Measurements from ENCODE around the gene PHETA2. TPM values are rescaled to one million over a fixed set of nuclear protein-coding genes. Genes with fewer than 3 reads are reported as not detected.
A peak's percentile ranks its signal among the peaks of the same experiment; 100 is the strongest.

Gene PHETA2
- total and polyA plus RNA-seq, 7 donors = 13.2 to 18.0 (median 14.6) TPM

DNA sequence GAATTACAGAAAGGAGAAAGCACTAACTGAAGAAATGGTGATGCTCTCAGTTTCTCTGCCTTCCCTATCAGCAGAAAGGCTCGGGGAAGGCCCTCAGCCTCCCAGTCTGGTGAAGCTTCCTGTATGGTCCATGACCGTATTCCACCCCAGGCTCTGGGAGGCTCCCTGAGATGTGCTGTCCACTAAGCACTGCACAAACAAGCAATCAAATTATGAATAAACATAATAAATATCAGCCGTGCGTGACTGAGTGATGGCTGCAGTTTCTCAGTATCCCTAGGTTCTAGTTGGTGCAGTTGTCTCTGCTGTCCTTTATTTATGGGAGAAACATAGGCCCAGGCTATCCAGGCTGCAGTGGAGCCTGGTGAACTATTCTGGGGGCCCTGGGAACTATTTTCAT, 9.1 kb downstream of the PHETA2 start:
- H3K4me3 ChIP-seq = no peak overlapping the region
- 83 to 86% methylated on average over 4 of the region's 4 CpGs for WGBS, 2 donors
- no peak overlapping the region for H3K27ac ChIP-seq
- no peaks in the 10 kb centered on the region for H3K27me3 ChIP-seq
- peaks cover 0 to 33% (median 25%) of the 10 kb centered on the region in 4 donors for H3K4me1 ChIP-seq
- H3K36me3 ChIP-seq = peaks cover 0 to 54% (median 29%) of the 10 kb centered on the region in 4 donors
- TF ChIP-seq POLR2A (IDR thresholded peaks at IDR 0.05) (no peak), EP300 (IDR thresholded peaks at IDR 0.05) (no peak), POLR2AphosphoS5 (IDR thresholded peaks at IDR 0.05) (no peak)
- TF ChIP-seq, protein P1, sequence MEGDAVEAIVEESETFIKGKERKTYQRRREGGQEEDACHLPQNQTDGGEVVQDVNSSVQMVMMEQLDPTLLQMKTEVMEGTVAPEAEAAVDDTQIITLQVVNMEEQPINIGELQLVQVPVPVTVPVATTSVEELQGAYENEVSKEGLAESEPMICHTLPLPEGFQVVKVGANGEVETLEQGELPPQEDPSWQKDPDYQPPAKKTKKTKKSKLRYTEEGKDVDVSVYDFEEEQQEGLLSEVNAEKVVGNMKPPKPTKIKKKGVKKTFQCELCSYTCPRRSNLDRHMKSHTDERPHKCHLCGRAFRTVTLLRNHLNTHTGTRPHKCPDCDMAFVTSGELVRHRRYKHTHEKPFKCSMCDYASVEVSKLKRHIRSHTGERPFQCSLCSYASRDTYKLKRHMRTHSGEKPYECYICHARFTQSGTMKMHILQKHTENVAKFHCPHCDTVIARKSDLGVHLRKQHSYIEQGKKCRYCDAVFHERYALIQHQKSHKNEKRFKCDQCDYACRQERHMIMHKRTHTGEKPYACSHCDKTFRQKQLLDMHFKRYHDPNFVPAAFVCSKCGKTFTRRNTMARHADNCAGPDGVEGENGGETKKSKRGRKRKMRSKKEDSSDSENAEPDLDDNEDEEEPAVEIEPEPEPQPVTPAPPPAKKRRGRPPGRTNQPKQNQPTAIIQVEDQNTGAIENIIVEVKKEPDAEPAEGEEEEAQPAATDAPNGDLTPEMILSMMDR (IDR thresholded peaks at IDR 0.05) = no peak
- H3K9me3 ChIP-seq = no peaks in the 10 kb centered on the region
- no peak for DNase-seq
- intact Hi-C loops (cut with DNase I) = no loop called here

DNA sequence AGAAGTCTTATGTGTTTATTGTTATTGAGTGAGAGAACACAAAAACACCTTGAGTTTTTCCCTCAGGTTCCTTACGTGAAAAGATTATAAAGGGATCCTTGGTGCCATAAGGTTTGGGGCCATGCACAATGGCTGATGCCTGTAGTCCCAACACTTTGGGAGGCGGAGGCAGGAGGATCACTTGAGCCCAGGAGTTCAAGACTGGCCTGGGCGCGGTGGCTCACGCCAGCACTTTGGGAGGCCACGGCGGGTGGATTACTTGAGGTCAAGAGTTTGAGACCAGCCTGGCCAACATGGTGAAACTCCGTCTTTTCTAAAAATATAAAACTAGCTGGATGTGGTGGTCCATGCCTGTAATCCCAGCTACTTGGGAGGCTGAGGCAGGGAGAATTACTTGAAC, 10.8 kb downstream of the PHETA2 start:
- intact Hi-C loops (cut with DNase I) = no loop called here

DNA sequence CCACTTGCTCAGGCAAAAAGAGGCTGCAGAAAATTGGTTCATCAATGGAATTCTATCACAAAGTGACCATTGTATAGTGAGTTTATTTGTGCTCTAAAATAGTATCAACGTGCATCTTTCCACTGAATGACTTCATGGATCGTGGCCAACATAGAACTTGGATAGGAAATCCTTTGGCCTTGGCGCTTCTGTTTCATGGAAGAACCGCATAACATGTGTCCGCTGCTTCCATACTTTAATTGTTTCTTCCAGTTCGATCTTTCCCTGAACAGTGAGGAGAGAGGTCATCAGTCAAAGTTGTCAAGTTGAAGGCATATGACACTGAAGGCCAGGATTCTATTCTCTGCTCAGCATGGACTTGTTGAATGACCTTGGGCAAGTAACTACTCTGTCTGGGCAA, 12.0 kb downstream of the PHETA2 start:
- no peak overlapping the region for H3K4me3 ChIP-seq
- peaks cover 0 to 54% (median 29%) of the 10 kb centered on the region in 4 donors for H3K36me3 ChIP-seq
- DNase-seq = no peak
- intact Hi-C loops (cut with DNase I) = no loop called here
- no peaks in the 10 kb centered on the region for H3K27me3 ChIP-seq
- no peak overlapping the region for H3K27ac ChIP-seq
- H3K9me3 ChIP-seq = no peaks in the 10 kb centered on the region
- TF ChIP-seq EP300 (IDR thresholded peaks at IDR 0.05) = no peak
- TF ChIP-seq, protein P1 (IDR thresholded peaks at IDR 0.05) = no peak
- no peak for TF ChIP-seq POLR2AphosphoS5 (IDR thresholded peaks at IDR 0.05)
- H3K4me1 ChIP-seq = peaks cover 0 to 27% (median 23%) of the 10 kb centered on the region in 4 donors
- 71 to 81% methylated on average over 6 of the region's 6 CpGs for WGBS, 2 donors

More for the DNA sequence above, 10.8 kb downstream of the PHETA2 start:
- WGBS, 2 donors = 92 to 96% methylated on average over 8 of the region's 8 CpGs
- no peaks in the 10 kb centered on the region for H3K27me3 ChIP-seq
- no peak overlapping the region for H3K27ac ChIP-seq
- H3K4me1 ChIP-seq = peaks cover 0 to 34% (median 28%) of the 10 kb centered on the region in 4 donors
- no peak overlapping the region for H3K4me3 ChIP-seq
- TF ChIP-seq POLR2A (IDR thresholded peaks at IDR 0.05) (no peak), EP300 (IDR thresholded peaks at IDR 0.05) (no peak), POLR2AphosphoS5 (IDR thresholded peaks at IDR 0.05) (no peak)
- TF ChIP-seq, protein P1 (IDR thresholded peaks at IDR 0.05) = no peak
- DNase-seq = no peak
- H3K36me3 ChIP-seq = peaks cover 0 to 54% (median 29%) of the 10 kb centered on the region in 4 donors
- H3K9me3 ChIP-seq = no peaks in the 10 kb centered on the region

DNA sequence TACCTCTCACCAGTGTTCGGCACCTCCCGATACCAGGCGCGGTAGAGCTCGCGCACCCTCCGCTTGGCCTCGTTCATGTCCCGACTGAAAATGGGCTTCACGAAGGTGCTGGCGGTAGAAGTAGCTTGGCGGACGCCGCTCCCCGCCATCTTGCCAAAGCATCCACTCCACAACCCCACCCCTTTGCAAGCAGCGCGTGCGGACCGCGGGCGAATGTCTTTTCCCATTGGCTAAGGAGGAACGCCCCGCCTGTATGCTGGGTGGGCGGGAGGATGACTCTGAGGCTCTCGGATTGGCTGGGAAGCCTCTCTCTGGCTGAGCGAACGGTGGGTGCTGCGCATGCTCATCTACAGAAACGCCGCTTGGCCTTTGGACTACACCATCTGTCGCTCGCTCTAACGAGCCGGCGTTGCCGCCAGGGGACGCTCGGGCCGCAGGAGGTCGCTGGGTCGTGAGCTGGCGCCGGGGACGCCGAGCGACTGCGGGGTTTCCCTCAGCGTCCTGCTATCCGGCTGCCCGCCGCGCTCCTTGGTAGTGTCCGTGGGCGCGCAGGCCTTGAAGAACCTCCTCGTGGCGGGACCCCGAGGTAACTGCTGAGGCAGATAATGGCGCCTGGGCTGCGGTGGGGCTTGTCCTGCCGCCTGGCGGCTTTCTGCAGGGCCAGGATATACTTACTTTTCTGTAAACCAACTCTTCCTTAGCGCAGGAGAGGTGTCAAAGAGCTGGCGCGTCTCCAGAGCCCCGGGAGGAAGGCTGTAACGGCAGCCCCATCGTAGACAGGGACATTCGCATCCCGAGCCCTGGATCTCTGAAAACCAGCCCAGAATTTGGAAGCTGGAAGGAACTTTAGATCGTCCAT, 16.8 kb downstream of the PHETA2 start, which contains the start of gene NDUFA6:
Gene NDUFA6, minus strand, starts transcription at position 177 of the 859 bp plus-strand sequence. Its CDS starts 28 bp downstream, at position 149.
- H3K27ac ChIP-seq = peak within 1 kb of the TSS; percentile 92 to 98 (median 96)
- 0% methylated on average over 71 of the region's 71 CpGs for WGBS, 2 donors
- peak within 1 kb of the TSS; percentile 69 to 87 (median 86) for H3K4me3 ChIP-seq
- H3K27me3 ChIP-seq = no peaks in the 10 kb centered on the region
- DNase-seq = peak; percentile 100
- H3K4me1 ChIP-seq = peaks cover 0 to 33% (median 24%) of the 10 kb centered on the region in 4 donors
- H3K9me3 ChIP-seq = no peaks in the 10 kb centered on the region
- H3K36me3 ChIP-seq = peaks cover 0 to 13% (median 8%) of the 10 kb centered on the region in 4 donors
- intact Hi-C loops (cut with DNase I) = loop anchor here (1.0 to 5.0 kb wide), 6 partner anchors 11 to 346 kb away; partner anchors contain the start of genes NAGA and TCF20
- TF ChIP-seq, protein P1 (IDR thresholded peaks at IDR 0.05) = peak; percentile 82 to 98 (median 94)
- no peak for TF ChIP-seq EP300 (IDR thresholded peaks at IDR 0.05)
- TF ChIP-seq POLR2A (IDR thresholded peaks at IDR 0.05) = peak; percentile 88 to 93
- TF ChIP-seq POLR2AphosphoS5 (IDR thresholded peaks at IDR 0.05) = peak; percentile 97 to 99 (median 98)

Measured in sigmoid colon (tissue), 7 donors.